ENCODE data around the gene SLC25A52.
A peak's percentile ranks its signal among the peaks of the same experiment; 100 is the strongest.
"Not testable (repeated sequence)": the region's sequence is repeated elsewhere in the genome, so short reads cannot be mapped to it uniquely, and the experiment has no call there.

The SLC25A52 gene

GRCh38 chr18:31740180-31740579 lies 20.5 kb downstream of the SLC25A52 start:
- DNase-seq (ENCODE audit: low read depth), result no peak

- no peak for DNase-seq (ENCODE audit: low read depth)
Observed at GRCh38 chr18:31739651-31740050, 21.0 kb downstream of the SLC25A52 start.

- DNase-seq (ENCODE audit: low read depth), result no peak
Observed at GRCh38 chr18:31738460-31739407, 21.9 kb downstream of the SLC25A52 start.

- DNase-seq (ENCODE audit: low read depth), result no peak
Observed at GRCh38 chr18:31736630-31737029, 24.1 kb downstream of the SLC25A52 start.

DNA sequence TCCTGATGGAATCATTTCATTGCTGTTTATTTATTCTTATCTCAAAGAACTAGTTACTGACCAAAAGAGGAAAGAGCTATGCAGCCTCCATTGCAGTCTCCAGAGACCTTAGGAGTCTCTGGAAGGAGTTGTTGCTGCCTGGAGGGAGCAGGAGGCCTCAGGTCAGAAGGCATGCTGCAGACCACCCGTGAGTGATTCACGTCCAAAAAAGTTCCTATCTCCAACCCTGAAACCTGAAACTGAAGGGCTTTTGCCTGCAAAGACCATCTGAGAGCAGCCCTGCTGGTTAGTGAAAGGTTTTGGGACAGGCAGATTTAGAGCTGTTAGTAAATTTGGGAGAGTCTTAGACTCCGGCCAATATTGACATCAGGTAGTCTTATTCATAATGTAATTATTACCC lies 29.1 kb downstream of the SLC25A52 start:
- no peak for DNase-seq (ENCODE audit: low read depth)

- not testable (repeated sequence) for DNase-seq (ENCODE audit: low read depth)
Observed at GRCh38 chr18:31729196-31729595, 31.5 kb downstream of the SLC25A52 start.

DNA sequence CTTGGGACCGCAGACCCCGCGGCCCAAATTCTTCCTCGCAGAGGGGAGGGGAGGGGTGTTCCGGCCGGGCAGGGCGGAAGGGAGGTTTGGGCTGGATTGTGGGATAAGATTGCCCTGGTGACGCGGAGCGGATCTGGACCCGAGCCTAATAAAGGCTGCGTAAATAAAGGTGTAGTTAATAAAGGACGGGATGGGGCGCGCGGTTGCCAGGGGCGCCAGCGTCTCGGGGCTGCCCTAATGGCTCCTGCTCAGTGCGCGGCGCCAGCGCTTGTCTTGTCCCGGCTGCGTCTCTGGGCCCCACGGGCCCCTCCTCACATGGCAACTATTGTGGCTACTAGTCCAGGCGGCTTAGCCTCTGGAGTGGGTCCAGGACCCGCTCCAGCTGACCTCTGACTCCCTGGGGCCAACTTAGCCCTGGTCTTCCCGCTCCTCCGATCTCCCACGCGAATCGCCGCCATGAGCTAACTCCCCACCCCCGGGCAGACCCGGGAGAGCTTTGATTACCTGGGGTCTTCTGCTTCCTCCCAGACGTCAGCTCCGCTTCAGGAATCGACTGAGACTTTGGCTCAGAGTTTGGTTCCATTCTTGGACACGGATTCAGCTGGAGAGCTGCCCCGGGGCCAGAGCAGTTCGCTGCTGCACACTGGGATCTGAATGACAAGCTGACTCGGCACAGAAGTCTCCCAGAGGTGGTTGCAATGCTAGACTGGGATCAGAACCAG lies 36.5 kb downstream of the SLC25A52 start:
- no peak for DNase-seq (ENCODE audit: low read depth)

DNA sequence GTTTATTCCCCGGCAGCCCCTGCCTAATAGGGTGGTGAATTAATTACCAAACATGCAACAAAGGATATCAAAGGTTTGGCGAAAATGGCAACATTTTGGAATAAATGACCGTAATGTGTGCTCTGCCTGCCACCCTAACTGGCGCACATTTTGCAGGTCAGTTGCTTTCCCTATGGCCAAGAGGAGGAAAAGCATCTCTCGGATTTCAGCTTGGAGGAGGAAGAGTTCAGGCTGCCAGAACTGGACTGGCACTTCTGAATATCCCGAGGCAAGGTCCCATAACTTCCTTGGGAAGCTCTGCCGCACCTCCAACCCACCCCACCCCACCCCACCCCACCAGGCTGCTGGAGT lies 37.1 kb downstream of the SLC25A52 start:
- no peak for DNase-seq (ENCODE audit: low read depth)

DNA sequence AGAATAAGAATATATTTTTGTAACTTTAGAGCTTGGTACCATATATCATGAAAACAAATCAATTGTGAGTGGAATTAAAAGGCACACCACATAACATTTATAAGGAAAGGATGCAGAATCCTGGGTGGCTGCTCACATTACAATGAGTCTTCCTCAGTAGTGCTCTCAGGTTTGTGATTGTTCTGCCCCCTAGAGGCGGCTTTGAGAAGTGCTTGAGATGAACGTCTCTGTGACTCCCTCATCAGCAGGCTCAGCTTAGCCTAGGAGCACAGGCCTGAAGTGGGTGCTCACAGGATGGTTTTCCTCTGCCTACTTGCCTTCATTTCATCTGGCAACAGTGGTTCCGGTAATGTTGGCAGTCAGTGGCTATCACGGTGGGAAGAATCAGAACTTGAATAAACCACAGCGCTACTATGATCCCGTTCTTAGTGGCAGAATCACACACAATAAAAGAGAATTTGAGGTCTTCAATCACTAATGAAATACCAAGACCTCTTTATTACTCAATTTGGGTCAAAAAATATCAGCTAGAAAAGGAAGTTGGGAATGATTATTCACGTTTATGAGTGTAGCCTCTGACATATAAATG lies 38.2 kb downstream of the SLC25A52 start:
- DNase-seq (ENCODE audit: low read depth), result peak; percentile 46

DNA sequence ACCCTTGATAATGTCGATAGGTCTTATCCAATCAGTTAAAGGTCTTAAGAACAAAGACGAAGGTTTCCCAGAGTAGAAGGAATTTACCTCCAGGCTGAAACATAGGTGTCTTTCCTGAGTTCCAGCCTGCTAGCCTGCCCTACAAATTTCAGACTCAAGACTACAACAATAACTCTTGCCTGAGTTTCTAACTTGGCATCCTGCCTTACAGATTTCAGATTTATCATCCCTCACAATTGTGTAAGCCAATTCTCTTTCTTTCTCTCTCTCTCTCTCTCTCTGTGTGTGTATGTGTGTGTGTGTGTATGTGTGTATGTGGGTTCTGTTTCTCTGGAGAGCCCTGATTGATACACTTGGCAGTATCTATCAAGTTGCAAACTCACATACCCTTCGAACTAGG lies 39.1 kb downstream of the SLC25A52 start:
- no peak for DNase-seq (ENCODE audit: low read depth)

- DNase-seq (ENCODE audit: low read depth), result no peak
Observed at GRCh38 chr18:31720867-31721266, 39.8 kb downstream of the SLC25A52 start.

DNA sequence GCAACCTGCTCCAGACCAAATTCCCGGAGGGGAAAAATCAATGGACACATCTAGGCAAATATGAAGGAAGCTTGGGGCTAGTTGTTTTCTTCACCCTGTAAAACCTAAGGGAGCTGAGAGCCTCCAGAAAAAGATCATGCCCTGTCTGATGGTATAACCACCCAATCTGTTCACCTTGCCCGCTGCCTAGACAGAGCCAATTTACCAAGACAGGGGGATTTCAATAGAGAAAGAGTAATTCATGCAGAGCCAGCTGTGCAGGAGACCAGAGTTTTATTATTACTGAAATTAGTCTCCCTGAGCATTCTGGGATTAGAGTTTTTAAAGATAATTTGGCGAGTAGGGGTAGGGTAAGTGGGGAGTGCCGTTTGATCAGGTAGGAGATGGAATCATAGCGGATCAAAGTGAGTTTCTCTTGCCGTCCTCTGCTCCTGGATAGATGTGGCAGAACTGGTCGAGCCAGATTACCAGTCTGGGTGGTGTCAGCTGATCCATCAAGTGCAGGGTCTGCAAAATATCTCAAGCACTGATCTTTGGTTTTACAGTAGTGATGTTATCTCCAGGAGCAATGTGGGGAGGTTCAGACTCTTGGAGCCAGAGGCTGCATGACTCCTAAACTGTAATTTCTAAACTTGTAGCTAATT lies 41.2 kb downstream of the SLC25A52 start:
- DNase-seq (ENCODE audit: low read depth), result no peak

GRCh38 chr18:31718386-31718785 lies 42.3 kb downstream of the SLC25A52 start:
- DNase-seq (ENCODE audit: low read depth), result no peak

DNA sequence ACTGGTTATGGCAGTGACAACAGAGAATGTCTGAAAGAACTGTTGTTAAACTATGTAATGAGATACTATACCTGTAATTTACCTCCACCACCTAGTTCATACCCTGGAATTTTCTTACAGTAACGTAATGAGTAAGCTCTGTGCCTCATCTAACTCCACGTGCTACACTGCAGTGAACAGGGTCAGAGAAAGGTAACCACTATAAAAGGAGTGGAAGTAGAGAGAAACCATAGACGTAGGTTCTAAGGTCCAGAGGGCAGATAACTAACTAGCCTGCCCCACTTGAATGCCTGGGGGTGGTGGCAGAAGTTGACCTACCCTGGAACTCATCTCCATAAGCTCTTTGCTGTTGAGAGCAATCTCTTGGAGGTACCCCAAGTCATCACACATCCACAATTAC lies 44.3 kb downstream of the SLC25A52 start:
- no peak for DNase-seq (ENCODE audit: low read depth)

DNA sequence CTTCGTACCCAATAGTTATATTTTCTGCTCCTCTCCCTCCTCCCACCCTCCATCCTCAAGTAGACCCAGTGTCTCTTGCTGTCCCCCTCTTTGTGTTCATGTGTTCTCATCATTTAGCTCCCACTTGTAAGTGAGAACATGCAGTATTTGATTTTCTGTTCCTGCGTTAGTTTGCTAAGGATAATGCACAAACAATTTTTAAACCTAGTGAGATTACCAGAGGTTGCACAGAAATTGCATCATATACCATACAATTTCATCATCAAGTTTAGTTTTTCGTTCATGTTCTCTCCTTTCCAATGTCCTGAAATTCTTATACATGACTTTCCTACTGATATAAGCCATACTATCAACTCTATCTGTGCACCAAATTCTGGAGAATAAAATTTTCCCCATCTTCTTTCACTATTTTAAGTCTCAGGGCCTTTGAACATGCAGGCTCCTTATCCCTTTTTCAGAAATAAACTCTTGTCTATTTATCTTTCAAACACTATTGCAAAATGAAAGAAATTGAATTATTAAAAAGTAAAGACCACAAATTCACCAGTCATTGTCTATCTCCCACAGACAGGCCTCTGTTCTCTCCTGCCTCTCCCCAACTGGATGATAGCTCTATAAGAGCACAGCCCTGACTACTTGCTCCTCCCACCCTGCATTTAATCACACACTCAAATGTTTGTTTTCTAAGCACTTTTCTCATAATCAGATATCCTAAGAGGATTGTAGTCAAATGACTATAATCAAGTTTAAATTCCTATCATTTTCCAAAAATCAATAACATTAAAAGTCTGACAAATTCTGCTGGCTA lies 49.1 kb downstream of the SLC25A52 start:
- DNase-seq (ENCODE audit: low read depth), result no peak

GRCh38 chr18:31710826-31711225 lies 49.9 kb downstream of the SLC25A52 start:
- no peak for DNase-seq (ENCODE audit: low read depth)
